ENCODE data around the gene LMBR1. TPM values are rescaled to one million over a fixed set of nuclear protein-coding genes. Genes with fewer than 3 reads are reported as not detected.

The LMBR1 gene
- total RNA-seq, 1 donor: 39.4 TPM

- no peak for TF ChIP-seq CTCF (IDR thresholded peaks at IDR 0.05; ENCODE audit: extremely low read depth, low read depth, low read length)
- H3K4me3 ChIP-seq (ENCODE audit: insufficient read depth, low read length): no peak overlapping the region
- DNase-seq (ENCODE audit: insufficient read length, low spot score, missing footprints): peak; percentile 32
- no peak overlapping the region for H2AFZ ChIP-seq (ENCODE audit: low read length)
- no peaks in the 10 kb centered on the region for H3K9me3 ChIP-seq (ENCODE audit: low read depth, low read length)
- no peaks in the 10 kb centered on the region for H4K20me1 ChIP-seq (ENCODE audit: insufficient read depth, low read length)
- no peak overlapping the region for H3K4me2 ChIP-seq (ENCODE audit: insufficient read depth, low read length)
- H3K27ac ChIP-seq (ENCODE audit: low read depth, low read length): no peak overlapping the region
- H3K4me1 ChIP-seq (ENCODE audit: insufficient read depth, low read length): no peaks in the 10 kb centered on the region
- H3K27me3 ChIP-seq (ENCODE audit: insufficient read depth, low read length): no peaks in the 10 kb centered on the region
- no peaks in the 10 kb centered on the region for H3K79me2 ChIP-seq (ENCODE audit: insufficient read depth, low read length)
- no peaks in the 10 kb centered on the region for H3K36me3 ChIP-seq (ENCODE audit: insufficient read depth, low read length)
These were observed 109.1 kb downstream of the LMBR1 start for GRCh38 chr7:156783864-156784263.

- DNase-seq (ENCODE audit: insufficient read length, low spot score, missing footprints): no peak
- Histone ChIP-seq H3K4me1 (ENCODE audit: insufficient read depth, low read length) (no peaks in the 10 kb centered on the region), H3K27ac (ENCODE audit: low read depth, low read length) (no peak overlapping the region), H3K27me3 (ENCODE audit: insufficient read depth, low read length) (no peaks in the 10 kb centered on the region), H3K4me3 (ENCODE audit: insufficient read depth, low read length) (no peak overlapping the region), H3K4me2 (ENCODE audit: insufficient read depth, low read length) (no peak overlapping the region), H2AFZ (ENCODE audit: low read length) (no peak overlapping the region), H3K36me3 (ENCODE audit: insufficient read depth, low read length) (no peaks in the 10 kb centered on the region), H4K20me1 (ENCODE audit: insufficient read depth, low read length) (no peaks in the 10 kb centered on the region), H3K9me3 (ENCODE audit: low read depth, low read length) (no peaks in the 10 kb centered on the region), H3K79me2 (ENCODE audit: insufficient read depth, low read length) (no peaks in the 10 kb centered on the region)
- no peak for TF ChIP-seq CTCF (IDR thresholded peaks at IDR 0.05; ENCODE audit: extremely low read depth, low read depth, low read length)
These were observed 111.0 kb downstream of the LMBR1 start for GRCh38 chr7:156781972-156782371.

- H3K27me3 ChIP-seq (ENCODE audit: insufficient read depth, low read length): no peaks in the 10 kb centered on the region
These were observed 112.1 kb downstream of the LMBR1 start for GRCh38 chr7:156780724-156781455.

More at GRCh38 chr7:156780724-156781455, 112.1 kb downstream of the LMBR1 start:
- no peaks in the 10 kb centered on the region for H3K9me3 ChIP-seq (ENCODE audit: low read depth, low read length)
- H3K4me2 ChIP-seq (ENCODE audit: insufficient read depth, low read length): no peak overlapping the region
- H3K36me3 ChIP-seq (ENCODE audit: insufficient read depth, low read length): no peaks in the 10 kb centered on the region
- DNase-seq (ENCODE audit: insufficient read length, low spot score, missing footprints): no peak
- H2AFZ ChIP-seq (ENCODE audit: low read length): no peak overlapping the region
- no peak overlapping the region for H3K4me3 ChIP-seq (ENCODE audit: insufficient read depth, low read length)
- H3K4me1 ChIP-seq (ENCODE audit: insufficient read depth, low read length): no peaks in the 10 kb centered on the region
- H4K20me1 ChIP-seq (ENCODE audit: insufficient read depth, low read length): no peaks in the 10 kb centered on the region
- H3K27ac ChIP-seq (ENCODE audit: low read depth, low read length): no peak overlapping the region
- no peak for TF ChIP-seq CTCF (IDR thresholded peaks at IDR 0.05; ENCODE audit: extremely low read depth, low read depth, low read length)
- H3K79me2 ChIP-seq (ENCODE audit: insufficient read depth, low read length): no peaks in the 10 kb centered on the region
